ENCODE data around the gene FARS2.

- no peak for TF ChIP-seq ARNT (IDR thresholded peaks at IDR 0.05)
- TF ChIP-seq L3MBTL2 (conservative IDR thresholded peaks at IDR 0.05): no peak
These were observed 164.0 kb downstream of the FARS2 start for GRCh38 chr6:5425267-5425666.
